K562 (cell line): ENCODE data around the gene CENPP.

Source experiments
- MBD2 ChIP-seq: sonication (generic); IDR thresholded peaks from 2 replicates; pipeline ENCODE4 v1.6.1; 2016; ENCODE audit warnings: low read depth, borderline replicate concordance
- SIN3A ChIP-seq, 2 experiments: fragments of 150-350 bp in 1 of 2; IDR thresholded peaks; 2 replicates each; pipeline ENCODE4 v1.6.1; 2011 to 2016; ENCODE audit warnings: borderline replicate concordance in 2 of 2, low read depth in 2 of 2, low read length in 2 of 2, mild to moderate bottlenecking in 2 of 2, moderate library complexity in 2 of 2; ENCODE audit not compliant: control insufficient read depth in 1 of 2
- SMARCA4 ChIP-seq: fragments of 450-650 bp; IDR thresholded peaks from 2 replicates; pipeline ENCODE4 v1.6.1; 2016
- SMC3 ChIP-seq: conservative IDR thresholded peaks from 2 replicates; pipeline ENCODE4 v1.6.1; 2011; ENCODE audit warnings: low read depth, low read length, improper control_type of control experiment; ENCODE audit not compliant: insufficient read depth
- TBP ChIP-seq: optimal IDR thresholded peaks from 2 replicates; pipeline ENCODE3; 2011; ENCODE audit warnings: low read depth, low read length, improper control_type of control experiment
- TCF7L2 ChIP-seq: fragments of 150-350 bp; IDR thresholded peaks from 2 replicates; pipeline ENCODE4 v1.6.1; 2016; ENCODE audit warnings: low read depth, mild to moderate bottlenecking, low read length, moderate library complexity
- ZNF384 ChIP-seq: IDR thresholded peaks from 2 replicates; pipeline ENCODE4 v1.6.1; 2012; ENCODE audit warnings: low read depth, low read length, improper control_type of control experiment
- TF ChIP-seq, protein P1 (sequence below), 3 experiments: IDR thresholded peaks in 2 of 3; conservative IDR thresholded peaks in 1 of 3; 2 replicates each; pipeline ENCODE4 v1.5.1; 2011 to 2012; ENCODE audit warnings: low read length in 3 of 3, mild to moderate bottlenecking in 3 of 3, control low read depth in 2 of 3, improper control_type of control experiment in 1 of 3, inconsistent platforms in 1 of 3, low read depth in 1 of 3, mixed read lengths in 1 of 3, moderate library complexity in 1 of 3; ENCODE audit not compliant: insufficient read depth in 2 of 3
- TF ChIP-seq, protein P2 (sequence below), 2 experiments: fragments of 450-650 bp in 1 of 2; sonication (generic) in 1 of 2; formaldehyde crosslinking in 1 of 2; IDR thresholded peaks in 1 of 2; conservative IDR thresholded peaks in 1 of 2; 2 replicates each; pipeline versions ENCODE4 v1.6.1 to v1.8.1; 2016 to 2023; ENCODE audit warnings: mild to moderate bottlenecking in 2 of 2, moderate library complexity in 2 of 2, inconsistent platforms in 1 of 2, missing genetic modification reagents in 1 of 2
- TF ChIP-seq, protein P3 (sequence below): sonication (generic); formaldehyde crosslinking; IDR thresholded peaks from 2 replicates; pipeline ENCODE4 v1.8.0; 2022; ENCODE audit warnings: missing genetic modification reagents, mild to moderate bottlenecking, borderline replicate concordance

DNA sequence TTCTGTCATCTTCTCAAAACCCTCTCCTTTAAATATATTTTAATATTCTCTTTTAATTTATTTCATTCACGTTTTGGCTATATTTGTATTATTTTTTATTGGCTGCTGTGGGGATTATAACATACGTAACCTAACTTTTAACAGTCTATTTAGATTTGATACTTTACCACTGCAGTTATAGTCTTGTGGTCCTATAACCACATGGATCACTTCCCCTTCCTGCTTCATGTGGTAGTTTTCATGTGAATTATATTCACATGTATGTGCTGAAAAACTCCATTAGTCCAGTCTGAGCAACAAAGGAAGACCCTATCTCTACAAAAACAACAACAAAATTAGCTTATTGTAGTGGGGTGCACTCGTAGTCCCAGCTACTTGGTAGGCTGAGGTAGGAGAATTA is 34.3 kb downstream of the CENPP start:
- TF ChIP-seq, protein P1, sequence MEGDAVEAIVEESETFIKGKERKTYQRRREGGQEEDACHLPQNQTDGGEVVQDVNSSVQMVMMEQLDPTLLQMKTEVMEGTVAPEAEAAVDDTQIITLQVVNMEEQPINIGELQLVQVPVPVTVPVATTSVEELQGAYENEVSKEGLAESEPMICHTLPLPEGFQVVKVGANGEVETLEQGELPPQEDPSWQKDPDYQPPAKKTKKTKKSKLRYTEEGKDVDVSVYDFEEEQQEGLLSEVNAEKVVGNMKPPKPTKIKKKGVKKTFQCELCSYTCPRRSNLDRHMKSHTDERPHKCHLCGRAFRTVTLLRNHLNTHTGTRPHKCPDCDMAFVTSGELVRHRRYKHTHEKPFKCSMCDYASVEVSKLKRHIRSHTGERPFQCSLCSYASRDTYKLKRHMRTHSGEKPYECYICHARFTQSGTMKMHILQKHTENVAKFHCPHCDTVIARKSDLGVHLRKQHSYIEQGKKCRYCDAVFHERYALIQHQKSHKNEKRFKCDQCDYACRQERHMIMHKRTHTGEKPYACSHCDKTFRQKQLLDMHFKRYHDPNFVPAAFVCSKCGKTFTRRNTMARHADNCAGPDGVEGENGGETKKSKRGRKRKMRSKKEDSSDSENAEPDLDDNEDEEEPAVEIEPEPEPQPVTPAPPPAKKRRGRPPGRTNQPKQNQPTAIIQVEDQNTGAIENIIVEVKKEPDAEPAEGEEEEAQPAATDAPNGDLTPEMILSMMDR (IDR thresholded peaks at IDR 0.05 in 2 of 3, conservative IDR thresholded peaks at IDR 0.05 in 1 of 3; ENCODE audit: insufficient read depth in 2 of 3, low read depth in 1 of 3, low read length in 3 of 3) = no peak
- TF ChIP-seq TBP = no peak
- no peak for TF ChIP-seq MBD2
- TF ChIP-seq TCF7L2 = no peak
- TF ChIP-seq SMARCA4 = no peak
- no peak for TF ChIP-seq ZNF384
- TF ChIP-seq, protein P2, sequence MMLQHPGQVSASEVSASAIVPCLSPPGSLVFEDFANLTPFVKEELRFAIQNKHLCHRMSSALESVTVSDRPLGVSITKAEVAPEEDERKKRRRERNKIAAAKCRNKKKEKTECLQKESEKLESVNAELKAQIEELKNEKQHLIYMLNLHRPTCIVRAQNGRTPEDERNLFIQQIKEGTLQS (IDR thresholded peaks at IDR 0.05) = no peak
- TF ChIP-seq, protein P2 (CRISPR knock-in tag; conservative IDR thresholded peaks at IDR 0.05) = no peak
- TF ChIP-seq SMC3 = no peak
- TF ChIP-seq SIN3A (IDR thresholded peaks at IDR 0.05; ENCODE audit: borderline replicate concordance in 2 of 2, control insufficient read depth in 1 of 2, low read depth in 2 of 2, low read length in 2 of 2) = no peak
- TF ChIP-seq, protein P3, sequence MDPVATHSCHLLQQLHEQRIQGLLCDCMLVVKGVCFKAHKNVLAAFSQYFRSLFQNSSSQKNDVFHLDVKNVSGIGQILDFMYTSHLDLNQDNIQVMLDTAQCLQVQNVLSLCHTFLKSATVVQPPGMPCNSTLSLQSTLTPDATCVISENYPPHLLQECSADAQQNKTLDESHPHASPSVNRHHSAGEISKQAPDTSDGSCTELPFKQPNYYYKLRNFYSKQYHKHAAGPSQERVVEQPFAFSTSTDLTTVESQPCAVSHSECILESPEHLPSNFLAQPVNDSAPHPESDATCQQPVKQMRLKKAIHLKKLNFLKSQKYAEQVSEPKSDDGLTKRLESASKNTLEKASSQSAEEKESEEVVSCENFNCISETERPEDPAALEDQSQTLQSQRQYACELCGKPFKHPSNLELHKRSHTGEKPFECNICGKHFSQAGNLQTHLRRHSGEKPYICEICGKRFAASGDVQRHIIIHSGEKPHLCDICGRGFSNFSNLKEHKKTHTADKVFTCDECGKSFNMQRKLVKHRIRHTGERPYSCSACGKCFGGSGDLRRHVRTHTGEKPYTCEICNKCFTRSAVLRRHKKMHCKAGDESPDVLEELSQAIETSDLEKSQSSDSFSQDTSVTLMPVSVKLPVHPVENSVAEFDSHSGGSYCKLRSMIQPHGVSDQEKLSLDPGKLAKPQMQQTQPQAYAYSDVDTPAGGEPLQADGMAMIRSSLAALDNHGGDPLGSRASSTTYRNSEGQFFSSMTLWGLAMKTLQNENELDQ (CRISPR knock-in tag) = no peak
